Hematopoietic multipotent progenitor cell treated with erythropoietin and hydrocortisone succinate and interleukin-3 and kit ligand, for 17 days (in vitro differentiated cells): ENCODE measurements around the gene MB.

Experiments used
- DNase-seq: peaks from one replicate; pipeline ENCODE4 v3.0.0-alpha.2; 2015; ENCODE audit warnings: low spot score

Gene MB

DNA sequence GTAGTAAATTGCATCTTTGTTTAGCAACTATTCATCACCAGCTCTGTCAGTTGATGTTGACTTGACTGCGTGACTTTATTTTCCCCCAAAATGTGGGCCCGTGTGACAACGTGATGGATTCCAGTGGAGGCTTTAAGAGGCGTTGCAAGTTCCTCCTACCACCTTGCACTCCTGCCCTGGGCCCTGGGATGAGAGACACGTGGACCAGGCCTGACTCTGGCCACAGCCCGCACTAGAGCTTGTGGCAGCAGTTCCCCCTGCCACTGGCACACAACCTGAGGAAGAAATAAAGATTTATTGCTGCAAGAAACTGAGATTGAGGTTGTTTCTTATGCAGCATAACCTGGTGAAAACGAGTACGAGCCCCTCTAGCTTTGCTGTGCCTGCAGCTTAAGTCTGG is 44.6 kb downstream of the MB start:
- no peak for DNase-seq

DNA sequence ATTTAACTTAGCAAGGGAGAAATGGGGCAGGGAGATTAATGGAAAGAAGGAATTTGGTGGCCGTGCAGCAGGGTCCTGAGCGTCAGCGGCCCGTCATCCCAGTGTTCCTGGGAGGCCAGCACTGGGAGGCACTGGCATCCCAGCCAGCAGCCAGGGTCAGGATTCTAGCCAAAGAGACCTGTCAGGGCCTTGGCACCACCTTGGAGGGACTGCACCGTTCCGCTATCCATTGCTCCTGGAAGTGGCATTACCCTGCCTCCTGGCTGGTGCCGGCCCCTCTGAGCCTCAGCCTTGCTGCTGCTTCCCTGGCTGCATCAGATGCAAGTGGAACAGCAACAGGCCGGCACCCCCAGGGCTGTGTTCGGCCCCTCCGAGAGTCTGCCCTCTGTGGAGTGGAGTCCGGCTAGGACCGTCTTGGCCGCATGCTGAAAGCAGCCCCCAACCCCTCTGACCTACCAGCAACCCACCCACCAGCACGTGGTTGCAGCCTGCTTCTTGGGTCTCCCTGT is 46.4 kb downstream of the MB start:
- DNase-seq, result no peak

DNA sequence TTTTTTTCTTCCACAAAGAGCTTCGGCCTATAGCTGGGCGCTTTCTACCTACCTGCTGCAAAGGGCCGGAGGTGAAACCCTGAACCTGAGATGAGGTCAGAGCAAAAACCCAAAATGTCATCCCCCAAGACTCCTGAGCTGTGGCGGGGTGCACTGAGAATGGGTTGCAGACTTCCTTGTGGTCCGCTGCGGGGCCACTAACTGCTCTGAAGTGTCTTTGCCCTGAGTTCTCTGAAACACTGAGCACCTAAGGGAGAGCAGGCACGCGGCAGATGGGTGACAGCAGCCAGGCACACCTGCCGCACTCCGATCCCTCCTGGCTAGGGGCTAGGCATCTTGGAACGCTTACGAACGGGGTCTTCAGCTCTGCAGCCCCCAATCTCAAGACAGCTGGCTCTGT is 47.2 kb downstream of the MB start:
- no peak for DNase-seq

GRCh38 chr22:35568751-35569739 is 48.1 kb downstream of the MB start:
- no peak for DNase-seq

GRCh38 chr22:35567351-35568141 is 49.6 kb downstream of the MB start:
- DNase-seq, result no peak

DNA sequence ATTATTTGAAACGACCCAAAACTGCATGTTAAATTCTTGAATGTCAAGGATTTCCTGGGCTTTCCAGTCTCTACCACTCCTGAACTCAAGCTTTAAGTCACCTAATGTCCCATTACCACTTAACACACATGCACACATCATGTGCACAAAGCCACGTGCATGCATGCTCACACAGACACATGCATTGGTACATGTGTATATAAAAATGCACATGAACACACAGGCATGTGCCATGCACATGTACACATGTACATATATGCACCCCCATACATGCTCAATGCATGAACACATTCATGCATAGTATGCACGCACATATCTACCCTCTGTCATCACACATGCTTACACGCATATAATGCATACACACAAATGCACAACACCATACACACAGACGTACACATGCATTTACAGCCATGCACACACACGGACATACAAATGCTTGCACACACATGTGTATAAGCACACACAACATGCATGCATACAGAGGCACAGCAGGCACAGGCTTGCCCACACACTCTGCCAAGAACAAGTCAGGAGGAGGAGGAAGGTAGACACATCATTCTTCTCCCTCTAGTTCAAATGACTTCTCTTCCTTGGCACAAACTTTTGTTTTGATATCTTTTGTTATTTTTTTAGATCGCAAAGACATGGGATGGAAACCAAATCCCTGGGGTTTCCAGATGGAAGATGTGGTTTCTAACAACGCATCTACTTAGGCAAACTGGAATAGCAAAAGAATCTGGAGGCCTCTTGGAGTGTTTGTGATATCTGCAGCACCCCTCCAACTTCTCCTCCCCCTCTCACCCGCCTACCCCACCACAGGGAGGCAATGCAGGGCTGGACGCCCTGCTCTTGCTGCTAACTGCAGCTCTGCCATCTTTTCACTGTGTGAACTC is 51.9 kb downstream of the MB start:
- no peak for DNase-seq

GRCh38 chr22:35563211-35563610 is 53.9 kb downstream of the MB start:
- no peak for DNase-seq

- DNase-seq, result no peak
Measured at GRCh38 chr22:35561796-35562526, 55.2 kb downstream of the MB start.

- no peak for DNase-seq
Measured at GRCh38 chr22:35560824-35561223, 56.3 kb downstream of the MB start.

- DNase-seq, result no peak
Measured at GRCh38 chr22:35560366-35560765, 56.8 kb downstream of the MB start.

DNA sequence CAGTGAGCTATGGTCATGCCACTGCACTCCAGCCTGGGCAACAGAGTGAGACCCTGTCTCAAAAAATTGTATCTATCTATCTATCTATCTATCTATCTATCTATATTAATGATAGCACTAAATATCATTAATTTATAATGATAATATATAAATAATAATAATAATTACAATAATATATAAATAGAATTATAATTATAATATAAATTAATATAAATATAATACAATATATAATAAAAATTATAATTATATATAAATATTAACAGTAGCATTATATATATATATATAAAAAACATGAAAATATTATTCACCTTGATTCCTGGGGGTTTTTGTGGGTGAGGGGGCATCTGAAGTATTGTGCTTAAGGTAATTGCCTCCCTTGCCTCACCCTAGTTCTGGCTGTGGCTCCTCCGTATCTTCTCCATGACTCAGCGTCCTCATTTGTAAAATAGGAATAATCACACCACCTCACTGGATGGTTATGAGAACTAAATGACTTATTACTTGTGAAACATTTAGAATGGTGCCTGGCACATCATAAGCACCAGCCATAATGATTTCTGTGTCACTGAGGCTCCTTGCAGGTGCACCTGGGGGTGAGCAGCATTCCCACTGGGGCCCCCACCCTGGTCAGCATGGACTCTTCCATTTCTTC is 57.6 kb downstream of the MB start:
- no peak for DNase-seq

GRCh38 chr22:35558719-35559118 is 58.4 kb downstream of the MB start:
- no peak for DNase-seq

GRCh38 chr22:35558031-35558430 is 59.1 kb downstream of the MB start:
- no peak for DNase-seq
